Calu3 (cell line): ENCODE results near the gene CA9. TPM values are rescaled to one million over a fixed set of nuclear protein-coding genes. Genes with fewer than 3 reads are reported as not detected.
"Not testable (repeated sequence)": the region's sequence is repeated elsewhere in the genome, so short reads cannot be mapped to it uniquely, and the experiment has no call there.

Source experiments
- BruUV-seq: library from RNA; stranded (reverse); fragments of 400-500 nt; replicated peaks from 2 replicates; lab custom pipeline; 2021; lab: Mats Ljungman, UMichigan
- CTCF ChIA-PET: fragments of 300-600 bp; sonication (Branson Sonifier 250); formaldehyde crosslinking; loops from one replicate; lab custom pipeline; 2022; ENCODE audit warnings: antibody characterized with exemption; lab: Charles Lee
- DNase-seq: peaks from one replicate; pipeline ENCODE4 v3.0.0; 2022
- H3K27ac Mint-ChIP-seq: one replicate; pipeline ENCODE4 v1.8.0; 2022; ENCODE audit warnings: mixed read lengths; ENCODE audit not compliant: unreplicated experiment
- H3K27me3 Mint-ChIP-seq: one replicate; pipeline ENCODE4 v1.8.0; 2022; ENCODE audit warnings: mixed read lengths; ENCODE audit not compliant: unreplicated experiment
- H3K36me3 Mint-ChIP-seq: one replicate; pipeline ENCODE4 v1.8.0; 2022; ENCODE audit warnings: mild to moderate bottlenecking, moderate library complexity, mixed read lengths; ENCODE audit not compliant: insufficient read depth, unreplicated experiment
- H3K4me1 Mint-ChIP-seq: one replicate; pipeline ENCODE4 v1.8.0; 2022; ENCODE audit warnings: mild to moderate bottlenecking, low read depth, mixed read lengths; ENCODE audit not compliant: unreplicated experiment
- H3K4me3 Mint-ChIP-seq: one replicate; pipeline ENCODE4 v1.8.0; 2022; ENCODE audit warnings: mild to moderate bottlenecking, low read depth, moderate library complexity, mixed read lengths; ENCODE audit not compliant: unreplicated experiment
- H3K9me3 Mint-ChIP-seq: one replicate; pipeline ENCODE4 v1.8.0; 2022; ENCODE audit warnings: low read depth, mixed read lengths; ENCODE audit not compliant: unreplicated experiment
- CTCF ChIP-seq: fragments of 200-600 bp; IDR thresholded peaks from one replicate; pipeline ENCODE4 v1.8.0; 2022; ENCODE audit warnings: antibody characterized with exemption; ENCODE audit not compliant: unreplicated experiment
- intact Hi-C: fragments of 100-400 bp; cut with micrococcal nuclease; formaldehyde crosslinking; loops from one replicate; pipeline ENCODE4 v1.10.0; 2022; ENCODE audit not compliant: unreplicated experiment
- total RNA-seq: library from RNA; stranded (reverse); gene quantifications from 2 replicates; pipeline ENCODE4 v1.2.3, GENCODE V29; 2022

Gene CA9
- total RNA-seq, 1 experiment from 2014 or later = 0.64 TPM

GRCh38 chr9:35635730-35636129 lies 38.0 kb upstream of the CA9 start:
- intact Hi-C loops = no loop called here
- DNase-seq = no peak
- TF ChIP-seq CTCF = no peak
- CTCF ChIA-PET = no interaction called here
- BruUV-seq = no TSS peak
- Mint-ChIP-seq H3K27me3 (peaks cover 20% of the 10 kb centered on the region), H3K4me3 (no peak overlapping the region), H3K4me1 (no peaks in the 10 kb centered on the region), H3K36me3 (peaks cover 5% of the 10 kb centered on the region), H3K27ac (no peak overlapping the region), H3K9me3 (peaks cover 2% of the 10 kb centered on the region)

GRCh38 chr9:35636135-35636876 lies 37.4 kb upstream of the CA9 start:
- peaks cover 5% of the 10 kb centered on the region for H3K36me3 Mint-ChIP-seq
- no peak for DNase-seq
- peaks cover 20% of the 10 kb centered on the region for H3K27me3 Mint-ChIP-seq
- H3K4me3 Mint-ChIP-seq = no peak overlapping the region
- no peaks in the 10 kb centered on the region for H3K4me1 Mint-ChIP-seq
- no TSS peak for BruUV-seq
- TF ChIP-seq CTCF = no peak
- intact Hi-C loops = no loop called here
- H3K27ac Mint-ChIP-seq = no peak overlapping the region
- H3K9me3 Mint-ChIP-seq = peaks cover 2% of the 10 kb centered on the region
- CTCF ChIA-PET = no interaction called here

- BruUV-seq, H3K36me3 Mint-ChIP-seq, H3K4me1 Mint-ChIP-seq, H3K4me3 Mint-ChIP-seq, H3K9me3 Mint-ChIP-seq, H3K27ac Mint-ChIP-seq, CTCF ChIA-PET, intact Hi-C loops, DNase-seq: not testable (repeated sequence)
- H3K27me3 Mint-ChIP-seq = peaks cover 20% of the 10 kb centered on the region
Observed at GRCh38 chr9:35636877-35637246, 36.9 kb upstream of the CA9 start.

GRCh38 chr9:35637427-35637955 lies 36.2 kb upstream of the CA9 start:
- BruUV-seq, H3K4me3 Mint-ChIP-seq, intact Hi-C loops, CTCF ChIA-PET, H3K36me3 Mint-ChIP-seq, H3K27ac Mint-ChIP-seq, H3K4me1 Mint-ChIP-seq, DNase-seq, H3K9me3 Mint-ChIP-seq: not testable (repeated sequence)
- H3K27me3 Mint-ChIP-seq = peaks cover 20% of the 10 kb centered on the region

GRCh38 chr9:35638751-35639150 lies 35.0 kb upstream of the CA9 start:
- BruUV-seq, CTCF ChIA-PET, H3K9me3 Mint-ChIP-seq, H3K4me1 Mint-ChIP-seq, H3K4me3 Mint-ChIP-seq, intact Hi-C loops, H3K36me3 Mint-ChIP-seq, DNase-seq, H3K27ac Mint-ChIP-seq: not testable (repeated sequence)
- H3K27me3 Mint-ChIP-seq = peaks cover 20% of the 10 kb centered on the region

GRCh38 chr9:35639225-35639624 lies 34.5 kb upstream of the CA9 start:
- BruUV-seq, H3K4me3 Mint-ChIP-seq, CTCF ChIA-PET, intact Hi-C loops, DNase-seq, H3K36me3 Mint-ChIP-seq, H3K27ac Mint-ChIP-seq, H3K9me3 Mint-ChIP-seq, H3K4me1 Mint-ChIP-seq: not testable (repeated sequence)
- H3K27me3 Mint-ChIP-seq = peaks cover 20% of the 10 kb centered on the region
